ENCODE results near the gene EFS. TPM values are rescaled to one million over a fixed set of nuclear protein-coding genes. Genes with fewer than 3 reads are reported as not detected.
"Not testable (repeated sequence)": the region's sequence is repeated elsewhere in the genome, so short reads cannot be mapped to it uniquely, and the experiment has no call there.

The EFS gene
- total RNA-seq, 1 donor from 2014 or later: not detected

DNA sequence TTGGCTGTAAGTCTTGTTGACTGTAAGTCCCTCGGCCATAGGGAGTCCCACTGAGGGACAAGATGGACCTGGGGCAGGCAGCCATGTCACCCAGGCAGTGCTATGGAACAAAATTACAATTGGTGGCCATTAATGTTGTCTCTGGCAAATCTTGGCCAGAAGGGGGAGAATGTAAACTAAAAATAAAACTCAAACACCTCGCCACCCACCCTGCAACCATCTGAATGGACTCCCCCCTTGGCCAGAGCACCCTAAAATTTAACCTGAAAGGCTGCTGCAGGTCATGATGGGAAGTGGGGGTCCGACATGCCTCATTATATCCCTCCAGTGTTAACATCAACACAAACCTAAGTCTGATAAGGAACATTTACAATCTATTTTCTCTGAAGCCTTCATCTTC, 20.5 kb downstream of the EFS start:
- Mint-ChIP-seq H3K4me3 (ENCODE audit: low read depth) (no peak overlapping the region), H3K27ac (no peak overlapping the region), H3K9me3 (peaks cover 1% of the 10 kb centered on the region), H3K36me3 (ENCODE audit: low read depth) (no peaks in the 10 kb centered on the region), H3K27me3 (ENCODE audit: low read depth) (peaks cover 13% of the 10 kb centered on the region), H3K4me1 (ENCODE audit: low read depth) (no peaks in the 10 kb centered on the region)
- DNase-seq (ENCODE audit: low spot score): no peak
- intact Hi-C loops (cut with micrococcal nuclease): no loop called here

GRCh38 chr14:23339506-23340268, 25.3 kb downstream of the EFS start:
- no peak overlapping the region for H3K27ac Mint-ChIP-seq
- no peaks in the 10 kb centered on the region for H3K4me1 Mint-ChIP-seq (ENCODE audit: low read depth)
- DNase-seq (ENCODE audit: low spot score): no peak
- intact Hi-C loops (cut with micrococcal nuclease): no loop called here
- H3K4me3 Mint-ChIP-seq (ENCODE audit: low read depth): no peak overlapping the region
- peaks cover 28% of the 10 kb centered on the region for H3K27me3 Mint-ChIP-seq (ENCODE audit: low read depth)
- no peaks in the 10 kb centered on the region for H3K36me3 Mint-ChIP-seq (ENCODE audit: low read depth)
- peaks cover 10% of the 10 kb centered on the region for H3K9me3 Mint-ChIP-seq

GRCh38 chr14:23335623-23336022, 29.3 kb downstream of the EFS start:
- H3K4me1 Mint-ChIP-seq (ENCODE audit: low read depth): no peaks in the 10 kb centered on the region
- intact Hi-C loops (cut with micrococcal nuclease): no loop called here
- DNase-seq (ENCODE audit: low spot score): no peak
- H3K27me3 Mint-ChIP-seq (ENCODE audit: low read depth): peaks cover 22% of the 10 kb centered on the region
- no peak overlapping the region for H3K4me3 Mint-ChIP-seq (ENCODE audit: low read depth)
- no peak overlapping the region for H3K27ac Mint-ChIP-seq
- H3K36me3 Mint-ChIP-seq (ENCODE audit: low read depth): no peaks in the 10 kb centered on the region
- H3K9me3 Mint-ChIP-seq: peaks cover 10% of the 10 kb centered on the region

DNA sequence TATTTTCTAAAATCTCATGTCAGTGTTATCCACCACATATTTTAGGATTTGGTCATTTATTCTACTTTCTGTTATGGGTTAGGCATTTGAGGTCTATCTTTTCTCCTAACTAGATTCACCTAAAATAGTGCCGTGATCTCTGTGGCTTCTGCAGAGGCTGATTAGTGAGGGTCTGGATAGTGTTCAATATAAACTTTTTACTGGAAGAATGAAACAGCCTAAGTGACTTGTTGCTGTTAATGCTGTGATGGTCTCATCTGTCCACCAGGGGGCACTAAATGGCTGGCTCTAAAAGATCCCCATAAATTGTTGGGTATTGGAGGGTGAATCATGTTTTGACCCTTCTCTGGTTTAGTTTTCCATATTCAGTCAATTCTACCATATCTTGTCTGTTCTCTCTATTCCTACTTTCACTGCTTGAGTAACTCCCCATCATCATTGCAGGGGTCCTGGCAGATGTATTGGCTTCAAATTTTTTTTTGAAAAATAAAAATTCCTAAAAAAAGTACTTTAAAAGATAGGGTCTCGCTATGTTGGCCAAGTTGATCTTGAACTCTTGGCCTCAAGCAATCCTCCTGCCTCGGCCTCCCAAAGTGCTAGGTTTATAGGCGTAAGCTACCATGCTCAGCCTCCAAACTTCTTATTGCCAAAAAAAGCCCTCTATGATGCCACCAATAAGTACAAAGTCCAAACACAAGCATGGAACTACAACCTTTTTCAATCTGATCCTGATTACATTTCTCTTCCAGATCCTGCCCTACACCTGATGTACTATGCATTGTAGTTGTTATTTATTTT, 36.8 kb downstream of the EFS start:
- Mint-ChIP-seq H3K27ac (no peak overlapping the region), H3K27me3 (ENCODE audit: low read depth) (no peaks in the 10 kb centered on the region), H3K9me3 (no peaks in the 10 kb centered on the region), H3K4me1 (ENCODE audit: low read depth) (peaks cover 7% of the 10 kb centered on the region), H3K36me3 (ENCODE audit: low read depth) (peaks cover 31% of the 10 kb centered on the region), H3K4me3 (ENCODE audit: low read depth) (no peak overlapping the region)
- intact Hi-C loops (cut with micrococcal nuclease): loop anchor here (1.0 to 10.0 kb wide), 2 partner anchors 52 to 787 kb away; partner anchors contain the start of genes DCAF11 and NRL
- DNase-seq (ENCODE audit: low spot score): peak; percentile 34

- Mint-ChIP-seq H3K27ac (no peak overlapping the region), H3K36me3 (ENCODE audit: low read depth) (peaks cover 44% of the 10 kb centered on the region), H3K27me3 (ENCODE audit: low read depth) (no peaks in the 10 kb centered on the region), H3K9me3 (no peaks in the 10 kb centered on the region), H3K4me1 (ENCODE audit: low read depth) (peaks cover 15% of the 10 kb centered on the region), H3K4me3 (ENCODE audit: low read depth) (no peak overlapping the region)
- no peak for DNase-seq (ENCODE audit: low spot score)
- intact Hi-C loops (cut with micrococcal nuclease): loop anchor here (10.0 kb wide), 1 partner anchor 788 kb away; the partner anchor contains the start of genes DCAF11 and NRL
Observed at GRCh38 chr14:23326491-23327332, 38.3 kb downstream of the EFS start.

DNA sequence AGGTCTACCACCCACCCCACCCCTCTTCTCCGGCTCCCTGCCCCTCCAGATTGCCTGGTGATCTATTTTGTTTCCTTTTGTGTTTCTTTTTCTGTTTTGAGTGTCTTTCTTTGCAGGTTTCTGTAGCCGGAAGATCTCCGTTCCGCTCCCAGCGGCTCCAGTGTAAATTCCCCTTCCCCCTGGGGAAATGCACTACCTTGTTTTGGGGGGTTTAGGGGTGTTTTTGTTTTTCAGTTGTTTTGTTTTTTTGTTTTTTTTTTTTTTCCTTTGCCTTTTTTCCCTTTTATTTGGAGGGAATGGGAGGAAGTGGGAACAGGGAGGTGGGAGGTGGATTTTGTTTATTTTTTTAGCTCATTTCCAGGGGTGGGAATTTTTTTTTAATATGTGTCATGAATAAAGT, 39.2 kb downstream of the EFS start:
- not testable (repeated sequence) for H3K4me3 Mint-ChIP-seq (ENCODE audit: low read depth); H3K27ac Mint-ChIP-seq; H3K27me3 Mint-ChIP-seq (ENCODE audit: low read depth); DNase-seq (ENCODE audit: low spot score); H3K9me3 Mint-ChIP-seq
- Mint-ChIP-seq H3K36me3 (ENCODE audit: low read depth) (peaks cover 44% of the 10 kb centered on the region), H3K4me1 (ENCODE audit: low read depth) (peaks cover 15% of the 10 kb centered on the region)
- intact Hi-C loops (cut with micrococcal nuclease): loop anchor here (10.0 kb wide), 1 partner anchor 789 kb away; the partner anchor contains the start of genes DCAF11 and NRL

GRCh38 chr14:23324993-23325392, 40.0 kb downstream of the EFS start:
- no peak overlapping the region for H3K27ac Mint-ChIP-seq
- peaks cover 20% of the 10 kb centered on the region for H3K4me1 Mint-ChIP-seq (ENCODE audit: low read depth)
- intact Hi-C loops (cut with micrococcal nuclease): loop anchor here (5.0 to 10.0 kb wide), 3 partner anchors 232 to 790 kb away; partner anchors contain the start of genes DCAF11, NRL, PRMT5 and THTPA
- H3K27me3 Mint-ChIP-seq (ENCODE audit: low read depth): no peaks in the 10 kb centered on the region
- no peak overlapping the region for H3K4me3 Mint-ChIP-seq (ENCODE audit: low read depth)
- H3K36me3 Mint-ChIP-seq (ENCODE audit: low read depth): peaks cover 48% of the 10 kb centered on the region
- DNase-seq (ENCODE audit: low spot score): no peak
- H3K9me3 Mint-ChIP-seq: no peaks in the 10 kb centered on the region

DNA sequence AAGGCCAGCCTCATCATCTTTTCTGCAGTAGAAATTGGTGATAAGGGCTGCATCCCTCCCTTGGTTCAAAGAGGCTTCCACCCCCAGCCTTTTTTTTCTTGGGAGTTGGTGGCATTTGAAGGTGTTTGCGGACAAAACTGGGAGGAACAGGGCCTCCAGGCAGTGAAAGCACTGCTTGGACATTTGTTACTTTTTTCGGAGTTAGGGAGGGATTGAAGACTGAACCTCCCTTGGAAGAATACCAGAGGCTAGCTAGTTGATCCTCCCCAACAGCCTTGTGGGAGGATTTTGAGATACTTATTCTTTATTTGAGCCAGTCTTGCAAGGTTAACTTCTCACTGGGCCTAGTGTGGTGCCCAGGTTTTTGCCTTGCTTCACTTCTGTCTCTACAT, 40.5 kb downstream of the EFS start:
- no peaks in the 10 kb centered on the region for H3K27me3 Mint-ChIP-seq (ENCODE audit: low read depth)
- no peak overlapping the region for H3K4me3 Mint-ChIP-seq (ENCODE audit: low read depth)
- no peak for DNase-seq (ENCODE audit: low spot score)
- intact Hi-C loops (cut with micrococcal nuclease): loop anchor here (5.0 to 10.0 kb wide), 3 partner anchors 233 to 790 kb away; partner anchors contain the start of genes DCAF11, NRL, PRMT5 and THTPA
- H3K4me1 Mint-ChIP-seq (ENCODE audit: low read depth): peaks cover 25% of the 10 kb centered on the region
- H3K36me3 Mint-ChIP-seq (ENCODE audit: low read depth): peaks cover 54% of the 10 kb centered on the region
- H3K27ac Mint-ChIP-seq: no peak overlapping the region
- no peaks in the 10 kb centered on the region for H3K9me3 Mint-ChIP-seq

DNA sequence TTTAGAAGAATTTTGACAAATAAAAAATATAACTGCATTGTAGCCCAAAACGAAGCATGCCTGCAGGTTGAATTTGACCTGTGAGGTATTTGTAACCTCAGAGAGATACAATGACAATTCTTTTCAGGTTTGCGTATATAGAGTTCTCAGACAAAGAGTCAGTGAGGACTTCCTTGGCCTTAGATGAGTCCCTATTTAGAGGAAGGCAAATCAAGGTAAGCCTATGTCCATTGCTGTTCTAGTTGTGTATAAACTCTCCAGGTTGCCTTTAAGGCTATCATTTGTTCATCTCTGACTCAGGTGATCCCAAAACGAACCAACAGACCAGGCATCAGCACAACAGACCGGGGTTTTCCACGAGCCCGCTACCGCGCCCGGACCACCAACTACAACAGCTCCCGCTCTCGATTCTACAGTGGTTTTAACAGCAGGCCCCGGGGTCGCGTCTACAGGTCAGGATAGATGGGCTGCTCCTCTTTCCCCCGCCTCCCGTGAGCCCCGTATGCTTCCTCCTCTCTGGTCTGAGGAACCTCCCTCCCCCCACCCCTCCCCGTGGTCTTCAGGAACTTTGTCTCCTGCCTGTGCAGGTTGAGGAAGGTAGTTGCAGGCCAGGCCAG, 41.0 kb downstream of the EFS start:
- no peaks in the 10 kb centered on the region for H3K27me3 Mint-ChIP-seq (ENCODE audit: low read depth)
- peaks cover 25% of the 10 kb centered on the region for H3K4me1 Mint-ChIP-seq (ENCODE audit: low read depth)
- H3K4me3 Mint-ChIP-seq (ENCODE audit: low read depth): peak overlapping the region; percentile 10
- peaks cover 54% of the 10 kb centered on the region for H3K36me3 Mint-ChIP-seq (ENCODE audit: low read depth)
- intact Hi-C loops (cut with micrococcal nuclease): loop anchor here (5.0 to 10.0 kb wide), 3 partner anchors 233 to 791 kb away; partner anchors contain the start of genes DCAF11, NRL, PRMT5 and THTPA
- DNase-seq (ENCODE audit: low spot score): no peak
- no peak overlapping the region for H3K27ac Mint-ChIP-seq
- no peaks in the 10 kb centered on the region for H3K9me3 Mint-ChIP-seq

DNA sequence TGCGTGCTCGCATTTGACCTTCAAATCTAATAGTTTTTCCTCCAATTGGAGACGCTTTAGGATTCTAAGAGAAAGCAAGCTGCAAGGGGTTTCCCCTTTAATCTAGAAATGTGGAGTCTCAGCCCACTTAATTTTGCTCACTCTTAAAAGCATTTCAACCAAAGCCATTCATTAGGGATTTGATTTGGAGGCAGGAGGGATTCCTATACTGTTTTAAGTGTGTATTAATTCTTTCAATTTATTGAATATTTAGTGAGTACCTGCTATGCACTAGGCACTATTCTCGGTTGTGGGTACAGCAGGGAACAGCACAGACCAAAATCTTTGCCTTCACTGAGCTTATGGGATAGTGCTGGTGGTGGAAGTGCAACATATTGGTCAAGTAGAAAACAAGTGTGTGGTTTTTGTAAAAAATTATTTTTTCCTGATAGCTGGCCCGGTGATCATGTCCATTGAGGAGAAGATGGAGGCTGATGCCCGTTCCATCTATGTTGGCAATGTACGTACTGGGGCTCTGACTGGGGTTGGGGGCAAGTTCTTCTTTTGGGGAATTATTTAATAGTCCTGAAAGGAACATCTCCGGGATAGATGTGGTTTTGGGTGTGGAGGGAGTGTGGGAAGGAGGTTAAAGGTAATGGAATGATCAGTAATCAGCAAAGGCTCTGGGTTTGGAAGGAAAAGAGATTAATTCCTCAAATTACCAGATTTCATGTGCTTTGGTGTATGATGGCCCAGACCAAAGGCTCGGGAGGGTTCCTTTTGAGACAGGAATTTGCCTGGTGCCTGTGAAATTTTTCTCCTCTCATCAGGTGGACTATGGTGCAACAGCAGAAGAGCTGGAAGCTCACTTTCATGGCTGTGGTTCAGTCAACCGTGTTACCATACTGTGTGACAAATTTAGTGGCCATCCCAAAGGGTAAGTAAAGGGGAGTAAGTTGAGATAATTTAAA, 42.1 kb downstream of the EFS start:
- Mint-ChIP-seq H3K27ac (peak overlapping the region; percentile 84), H3K36me3 (ENCODE audit: low read depth) (peaks cover 54% of the 10 kb centered on the region), H3K27me3 (ENCODE audit: low read depth) (no peaks in the 10 kb centered on the region), H3K4me1 (ENCODE audit: low read depth) (peaks cover 23% of the 10 kb centered on the region), H3K9me3 (no peaks in the 10 kb centered on the region), H3K4me3 (ENCODE audit: low read depth) (peak overlapping the region; percentile 88)
- DNase-seq (ENCODE audit: low spot score): no peak
- intact Hi-C loops (cut with micrococcal nuclease): loop anchor here (5.0 to 10.0 kb wide), 3 partner anchors 234 to 792 kb away; partner anchors contain the start of genes DCAF11, NRL, PRMT5 and THTPA

All from activated T-helper 2 cell treated with anti-CD3 and anti-CD28 coated beads, Interferon-gamma antibody, Interleukin-2, Interleukin-4, amounts not matched to agents 10 μg/mL and 5 μg/mL and 100 μg/mL, durations not matched to agents 14 hours and 24 hours and 36 hours (primary cell).